Activated naive CD8-positive, alpha-beta T cell (primary cell): ENCODE measurements around the gene CLPTM1.
"Not testable (repeated sequence)": the region's sequence is repeated elsewhere in the genome, so short reads cannot be mapped to it uniquely, and the experiment has no call there.

Experiments used
- H3K27ac Mint-ChIP-seq: one replicate; pipeline ENCODE4 v1.8.0; 2021; ENCODE audit warnings: mixed read lengths
- H3K27me3 Mint-ChIP-seq: one replicate; pipeline ENCODE4 v1.8.0; 2021; ENCODE audit warnings: mixed read lengths
- H3K36me3 Mint-ChIP-seq: one replicate; pipeline ENCODE4 v1.8.0; 2021; ENCODE audit warnings: mixed read lengths
- H3K4me1 Mint-ChIP-seq: one replicate; pipeline ENCODE4 v1.8.0; 2021; ENCODE audit warnings: low read depth, mixed read lengths
- H3K4me3 Mint-ChIP-seq: one replicate; pipeline ENCODE4 v1.8.0; 2021; ENCODE audit warnings: mild to moderate bottlenecking, mixed read lengths
- H3K9me3 Mint-ChIP-seq: one replicate; pipeline ENCODE4 v1.8.0; 2021; ENCODE audit warnings: low read depth, mixed read lengths

Gene CLPTM1

GRCh38 chr19:44926245-44927077 is 28.7 kb upstream of the CLPTM1 start:
- H3K27ac Mint-ChIP-seq, H3K27me3 Mint-ChIP-seq, H3K4me1 Mint-ChIP-seq, H3K36me3 Mint-ChIP-seq, H3K9me3 Mint-ChIP-seq: not testable (repeated sequence)
- H3K4me3 Mint-ChIP-seq, result peak overlapping the region; percentile 49

- H3K4me3 Mint-ChIP-seq, result no peak overlapping the region
- H3K27ac Mint-ChIP-seq, result no peak overlapping the region
- no peaks in the 10 kb centered on the region for H3K36me3 Mint-ChIP-seq
- no peaks in the 10 kb centered on the region for H3K9me3 Mint-ChIP-seq
- H3K4me1 Mint-ChIP-seq, result peaks cover 8% of the 10 kb centered on the region
- peaks cover 9% of the 10 kb centered on the region for H3K27me3 Mint-ChIP-seq
Observed at GRCh38 chr19:44927746-44928145, 27.4 kb upstream of the CLPTM1 start.

GRCh38 chr19:44930088-44930487 is 25.1 kb upstream of the CLPTM1 start:
- Mint-ChIP-seq H3K9me3 (no peaks in the 10 kb centered on the region), H3K27me3 (peaks cover 9% of the 10 kb centered on the region), H3K4me3 (no peak overlapping the region), H3K27ac (no peak overlapping the region), H3K4me1 (peaks cover 8% of the 10 kb centered on the region), H3K36me3 (no peaks in the 10 kb centered on the region)

GRCh38 chr19:44931541-44931940 is 23.6 kb upstream of the CLPTM1 start:
- Mint-ChIP-seq H3K27ac (no peak overlapping the region), H3K9me3 (no peaks in the 10 kb centered on the region), H3K4me1 (peaks cover 4% of the 10 kb centered on the region), H3K27me3 (peaks cover 3% of the 10 kb centered on the region), H3K36me3 (no peaks in the 10 kb centered on the region), H3K4me3 (no peak overlapping the region)

- no peak overlapping the region for H3K27ac Mint-ChIP-seq
- H3K36me3 Mint-ChIP-seq, result no peaks in the 10 kb centered on the region
- H3K4me1 Mint-ChIP-seq, result no peaks in the 10 kb centered on the region
- no peaks in the 10 kb centered on the region for H3K9me3 Mint-ChIP-seq
- H3K27me3 Mint-ChIP-seq, result no peaks in the 10 kb centered on the region
- H3K4me3 Mint-ChIP-seq, result no peak overlapping the region
Observed at GRCh38 chr19:44939668-44940067, 15.5 kb upstream of the CLPTM1 start.

- Mint-ChIP-seq H3K4me1 (no peaks in the 10 kb centered on the region), H3K27ac (no peak within 1 kb of the TSS), H3K9me3 (no peaks in the 10 kb centered on the region), H3K4me3 (no peak within 1 kb of the TSS), H3K27me3 (no peaks in the 10 kb centered on the region), H3K36me3 (no peaks in the 10 kb centered on the region)
Observed at GRCh38 chr19:44942067-44942571, 13.1 kb upstream of the CLPTM1 start, which contains the start of gene APOC4. TSS of gene APOC4 (plus strand) at chr19:44942237. CDS start at chr19:44942278, 41 bp downstream.

GRCh38 chr19:44943801-44944249 is 11.4 kb upstream of the CLPTM1 start:
- Mint-ChIP-seq H3K36me3 (no peaks in the 10 kb centered on the region), H3K4me1 (no peaks in the 10 kb centered on the region), H3K27ac (no peak overlapping the region), H3K4me3 (no peak overlapping the region), H3K27me3 (no peaks in the 10 kb centered on the region), H3K9me3 (no peaks in the 10 kb centered on the region)

GRCh38 chr19:44947041-44947581 is 8.1 kb upstream of the CLPTM1 start:
- H3K36me3 Mint-ChIP-seq, result no peaks in the 10 kb centered on the region
- H3K27me3 Mint-ChIP-seq, result no peaks in the 10 kb centered on the region
- no peaks in the 10 kb centered on the region for H3K9me3 Mint-ChIP-seq
- no peak overlapping the region for H3K27ac Mint-ChIP-seq
- no peak overlapping the region for H3K4me3 Mint-ChIP-seq
- peaks cover 3% of the 10 kb centered on the region for H3K4me1 Mint-ChIP-seq

- H3K4me1 Mint-ChIP-seq, result peaks cover 3% of the 10 kb centered on the region
- no peak overlapping the region for H3K4me3 Mint-ChIP-seq
- no peaks in the 10 kb centered on the region for H3K9me3 Mint-ChIP-seq
- H3K27ac Mint-ChIP-seq, result no peak overlapping the region
- H3K27me3 Mint-ChIP-seq, result no peaks in the 10 kb centered on the region
- no peaks in the 10 kb centered on the region for H3K36me3 Mint-ChIP-seq
Observed at GRCh38 chr19:44948237-44948636, 6.9 kb upstream of the CLPTM1 start.

GRCh38 chr19:44948763-44949374 is 6.3 kb upstream of the CLPTM1 start:
- Mint-ChIP-seq H3K4me3 (no peak overlapping the region), H3K27me3 (no peaks in the 10 kb centered on the region), H3K9me3 (no peaks in the 10 kb centered on the region), H3K36me3 (no peaks in the 10 kb centered on the region), H3K27ac (no peak overlapping the region), H3K4me1 (peaks cover 8% of the 10 kb centered on the region)

GRCh38 chr19:44949550-44949949 is 5.6 kb upstream of the CLPTM1 start:
- H3K27me3 Mint-ChIP-seq, result no peaks in the 10 kb centered on the region
- no peaks in the 10 kb centered on the region for H3K9me3 Mint-ChIP-seq
- H3K4me3 Mint-ChIP-seq, result no peak overlapping the region
- no peak overlapping the region for H3K27ac Mint-ChIP-seq
- H3K4me1 Mint-ChIP-seq, result peaks cover 11% of the 10 kb centered on the region
- no peaks in the 10 kb centered on the region for H3K36me3 Mint-ChIP-seq

GRCh38 chr19:44951179-44952159 is 3.7 kb upstream of the CLPTM1 start:
- Mint-ChIP-seq H3K27ac (no peak overlapping the region), H3K4me3 (peak overlapping the region; percentile 1), H3K4me1 (peaks cover 22% of the 10 kb centered on the region), H3K9me3 (no peaks in the 10 kb centered on the region), H3K27me3 (no peaks in the 10 kb centered on the region), H3K36me3 (no peaks in the 10 kb centered on the region)

- Mint-ChIP-seq H3K4me1 (peaks cover 44% of the 10 kb centered on the region), H3K4me3 (peak overlapping the region; percentile 100), H3K27me3 (no peaks in the 10 kb centered on the region), H3K27ac (peak overlapping the region; percentile 100), H3K36me3 (no peaks in the 10 kb centered on the region), H3K9me3 (no peaks in the 10 kb centered on the region)
Observed at GRCh38 chr19:44954278-44954648, 917 bp upstream of the CLPTM1 start.
